Stimulated activated CD8-positive, alpha-beta memory T cell treated with anti-CD3 and anti-CD28 coated beads, Interleukin-12 subunit alpha, Interleukin-12 subunit beta, amount 100 ng/mL, for 1 hour (primary cell): ENCODE data around the gene MISP.
"Not testable (repeated sequence)": the region's sequence is repeated elsewhere in the genome, so short reads cannot be mapped to it uniquely, and the experiment has no call there.

ENCODE experiments used
- DNase-seq: peaks from one replicate; pipeline ENCODE4 v3.0.0-alpha.2; 2020; ENCODE audit warnings: low read depth

Gene MISP

GRCh38 chr19:750640-751423, at the start of gene MISP:
Gene MISP (plus strand): TSS chr19:751112. CDS start chr19:756947, 5,835 bp downstream.
- no peak for DNase-seq

- DNase-seq: not testable (repeated sequence)
Measured at GRCh38 chr19:702847-703246, 48.1 kb upstream of the MISP start.

- DNase-seq: no peak
Measured at GRCh38 chr19:703329-703650, 47.6 kb upstream of the MISP start.

GRCh38 chr19:703651-704446, 47.1 kb upstream of the MISP start:
- DNase-seq: peak; percentile 36

GRCh38 chr19:704447-704741, 46.5 kb upstream of the MISP start:
- no peak for DNase-seq

GRCh38 chr19:708154-709143, 42.5 kb upstream of the MISP start, which contains the start of gene PALM:
Gene PALM (plus strand): TSS chr19:708935. CDS start chr19:709147, 212 bp downstream.
- no peak for DNase-seq

- DNase-seq: no peak
Measured at GRCh38 chr19:709196-709964, 41.5 kb upstream of the MISP start.

- no peak for DNase-seq
Measured at GRCh38 chr19:709965-710571, 40.8 kb upstream of the MISP start.

GRCh38 chr19:710767-711166, 40.1 kb upstream of the MISP start:
- no peak for DNase-seq

- no peak for DNase-seq
Measured at GRCh38 chr19:711254-711653, 39.7 kb upstream of the MISP start.

- no peak for DNase-seq
Measured at GRCh38 chr19:715347-715746, 35.6 kb upstream of the MISP start.

- DNase-seq: no peak
Measured at GRCh38 chr19:718251-718951, 32.5 kb upstream of the MISP start.

GRCh38 chr19:718991-719512, 31.9 kb upstream of the MISP start:
- DNase-seq: no peak

- no peak for DNase-seq
Measured at GRCh38 chr19:719636-720344, 31.1 kb upstream of the MISP start.

- no peak for DNase-seq
Measured at GRCh38 chr19:720345-721160, 30.4 kb upstream of the MISP start.

GRCh38 chr19:722553-723101, 28.3 kb upstream of the MISP start:
- DNase-seq: no peak

- DNase-seq: no peak
Measured at GRCh38 chr19:723247-723646, 27.7 kb upstream of the MISP start.

GRCh38 chr19:723714-724113, 27.2 kb upstream of the MISP start:
- DNase-seq: no peak
